GM11168 (cell line): ENCODE results near the gene GPSM1.

Experiments
- in situ Hi-C: fragments of 300-500 bp; cut with MboI; formaldehyde crosslinking; loops from one replicate; pipeline ENCODE4 v1.12.0; 2022; ENCODE audit warnings: low sequenced_read_pairs; ENCODE audit not compliant: unreplicated experiment

Gene GPSM1

DNA sequence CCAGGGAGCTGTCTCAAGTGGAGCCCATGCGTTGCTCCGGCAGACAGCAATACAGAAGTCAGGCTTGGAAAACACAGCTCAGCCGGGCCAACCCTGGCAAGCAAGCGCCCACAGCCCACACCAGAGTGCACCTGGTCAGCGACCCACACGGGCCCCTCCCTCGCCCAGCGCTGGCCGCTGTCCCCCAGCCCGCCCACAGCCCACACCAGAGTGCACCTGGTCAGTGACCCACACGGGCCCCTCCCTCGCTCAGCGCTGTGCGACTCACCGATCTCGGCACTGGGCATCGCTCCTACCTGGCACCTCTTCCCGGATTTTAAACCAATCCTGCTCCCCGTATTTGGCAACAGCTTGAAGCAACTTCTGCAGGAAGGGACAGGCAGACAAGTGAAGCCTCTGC lies 59.9 kb downstream of the GPSM1 start:
- in situ Hi-C loops = no loop called here

DNA sequence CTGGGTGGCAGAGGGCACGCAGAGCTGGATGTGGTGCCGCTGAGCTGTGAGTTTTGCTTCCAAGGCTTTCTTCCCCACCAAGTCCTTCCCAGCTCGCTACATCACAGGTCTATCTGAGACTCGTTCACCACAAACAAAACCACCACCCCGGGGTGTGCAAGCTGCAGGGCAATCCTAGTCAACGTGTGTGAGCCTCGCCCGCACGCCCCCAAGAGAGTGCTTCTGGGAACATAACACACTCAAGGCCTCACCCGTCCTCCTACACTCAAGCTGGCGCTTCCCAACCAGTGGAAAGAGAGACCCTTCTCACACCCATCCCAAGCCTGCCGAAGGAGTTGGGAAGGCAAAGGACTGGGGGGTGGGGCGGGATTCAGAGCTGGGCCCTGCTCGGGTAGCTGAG lies 62.1 kb downstream of the GPSM1 start:
- in situ Hi-C loops = no loop called here

DNA sequence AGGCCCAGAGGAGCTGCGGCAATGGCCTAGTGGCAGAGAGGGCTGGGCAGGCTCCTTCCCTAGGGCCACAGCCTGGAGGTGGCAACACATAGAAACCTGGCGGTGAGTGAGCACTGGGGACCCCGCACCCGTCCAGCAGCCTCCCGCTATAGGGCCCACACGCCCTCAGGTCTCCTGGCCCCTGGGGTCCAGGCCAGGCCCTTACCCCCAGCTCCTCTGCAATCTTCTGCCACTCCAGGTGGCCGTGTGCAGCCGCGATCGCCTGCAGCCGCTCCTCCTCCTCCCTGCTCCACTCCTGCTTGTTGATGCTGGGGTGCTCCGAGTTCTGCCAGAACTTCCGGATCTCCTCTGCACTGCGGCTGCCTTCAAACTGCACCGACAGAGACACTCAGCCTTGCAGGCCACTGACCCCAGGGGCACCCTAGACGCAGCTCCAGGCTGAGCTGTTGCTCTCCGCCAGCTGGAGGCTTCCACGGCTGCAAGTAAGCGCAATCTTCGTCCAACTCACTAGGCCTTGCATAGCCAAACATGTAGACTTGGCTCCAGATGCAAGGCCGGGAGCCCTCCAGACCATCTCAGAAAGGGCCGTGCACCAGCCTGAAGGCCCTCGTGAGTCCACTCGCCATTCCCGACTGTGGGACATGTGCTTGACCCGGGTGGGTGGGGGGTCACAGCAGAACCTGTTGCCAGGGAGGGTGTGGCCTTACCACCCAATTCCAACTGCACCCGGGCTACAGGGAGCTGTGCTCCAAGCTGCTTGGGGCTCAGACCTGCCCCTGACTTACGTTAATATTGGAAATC lies 64.6 kb downstream of the GPSM1 start:
- in situ Hi-C loops = no loop called here

GRCh38 chr9:136392538-136393449 lies 65.5 kb downstream of the GPSM1 start:
- in situ Hi-C loops = no loop called here

- in situ Hi-C loops = no loop called here
Observed at GRCh38 chr9:136393531-136393930, 66.2 kb downstream of the GPSM1 start.

DNA sequence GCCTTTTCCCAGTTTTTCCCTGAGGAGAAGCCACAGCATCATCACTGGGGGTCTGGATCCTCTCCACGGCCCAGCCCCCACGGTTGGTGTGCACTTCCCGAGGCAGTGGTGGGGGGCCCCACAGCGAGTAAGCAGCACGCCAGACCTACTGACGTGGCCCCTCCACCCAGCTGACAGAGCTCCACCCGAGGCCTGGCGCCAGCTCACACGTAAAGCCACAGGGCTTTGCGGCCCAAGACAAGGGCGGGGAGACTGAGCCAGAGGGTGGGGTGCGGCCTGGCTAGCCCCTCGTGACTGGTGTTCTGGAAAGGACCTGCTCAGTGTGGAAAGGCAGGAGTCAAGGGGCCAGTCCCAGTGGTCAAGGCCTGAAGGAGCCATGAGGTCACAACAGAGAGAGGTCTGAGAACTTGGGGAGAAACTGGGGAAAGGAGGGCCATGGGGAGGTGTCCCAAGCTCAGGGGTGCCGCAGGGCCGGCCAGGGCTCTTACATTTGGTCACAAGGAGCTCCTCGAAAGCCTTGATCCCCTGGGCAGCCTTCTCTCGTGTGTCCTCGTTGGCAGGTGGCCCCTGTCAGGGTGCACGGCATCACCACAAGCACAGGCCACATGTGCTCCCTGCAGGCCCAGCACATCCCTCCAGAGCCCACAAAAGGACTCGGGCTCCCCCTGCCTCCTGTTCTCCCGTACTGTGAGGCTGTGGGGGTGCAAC lies 67.1 kb downstream of the GPSM1 start:
- in situ Hi-C loops = no loop called here

DNA sequence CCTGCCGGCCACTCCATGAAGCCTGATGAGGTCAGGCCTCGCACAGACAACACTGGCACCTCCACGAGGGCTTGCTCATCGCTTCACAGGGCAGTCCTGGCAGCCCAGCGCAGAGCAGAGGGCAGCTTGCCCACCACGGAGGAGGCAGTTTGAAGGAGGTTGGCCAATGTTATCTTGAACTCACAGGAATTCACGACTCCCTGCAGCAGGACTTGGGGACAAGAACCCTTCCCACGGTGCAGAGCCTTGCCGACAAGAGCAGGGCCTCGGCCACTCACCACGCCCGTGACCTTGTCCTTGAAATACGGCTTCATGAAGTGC lies 67.6 kb downstream of the GPSM1 start:
- in situ Hi-C loops = no loop called here

- in situ Hi-C loops = no loop called here
Observed at GRCh38 chr9:136395345-136396218, 68.2 kb downstream of the GPSM1 start.

DNA sequence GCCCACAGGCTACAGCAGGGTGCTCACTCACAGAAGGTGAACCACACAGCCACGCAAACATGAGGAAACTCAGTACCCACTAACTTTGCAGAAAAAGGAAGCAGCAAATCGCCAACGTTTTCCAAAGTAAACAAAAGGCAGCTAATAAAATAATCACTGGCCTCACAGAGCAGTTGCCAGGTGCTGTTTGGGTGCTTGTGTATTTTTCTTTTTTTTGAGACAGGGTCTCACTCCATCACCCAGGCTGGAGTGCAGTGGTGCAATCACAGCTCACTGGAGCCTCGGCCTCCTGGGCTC lies 68.8 kb downstream of the GPSM1 start:
- in situ Hi-C loops = no loop called here

- in situ Hi-C loops = no loop called here
Observed at GRCh38 chr9:136397643-136398042, 70.3 kb downstream of the GPSM1 start.

DNA sequence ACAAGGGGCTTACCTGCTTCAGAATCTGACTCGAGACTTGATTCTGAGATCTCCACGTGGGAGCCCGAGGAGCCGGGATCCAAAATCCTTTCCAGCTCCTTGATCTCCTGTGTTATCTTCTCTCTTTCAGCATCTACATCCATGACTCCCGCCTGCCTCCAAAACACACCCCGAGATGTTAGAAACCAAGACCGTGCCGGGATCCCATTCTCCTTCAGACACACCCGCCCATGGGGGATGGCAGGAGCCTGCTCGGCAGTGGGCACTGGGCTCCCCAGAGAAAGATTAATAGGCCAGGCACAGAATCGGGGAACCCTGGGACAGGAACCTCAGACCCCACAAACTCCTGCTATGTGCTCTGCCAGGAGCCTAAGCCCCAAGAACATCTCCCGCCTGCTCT lies 70.9 kb downstream of the GPSM1 start:
- in situ Hi-C loops = no loop called here

GRCh38 chr9:136399176-136400037 lies 72.1 kb downstream of the GPSM1 start:
- in situ Hi-C loops = no loop called here

DNA sequence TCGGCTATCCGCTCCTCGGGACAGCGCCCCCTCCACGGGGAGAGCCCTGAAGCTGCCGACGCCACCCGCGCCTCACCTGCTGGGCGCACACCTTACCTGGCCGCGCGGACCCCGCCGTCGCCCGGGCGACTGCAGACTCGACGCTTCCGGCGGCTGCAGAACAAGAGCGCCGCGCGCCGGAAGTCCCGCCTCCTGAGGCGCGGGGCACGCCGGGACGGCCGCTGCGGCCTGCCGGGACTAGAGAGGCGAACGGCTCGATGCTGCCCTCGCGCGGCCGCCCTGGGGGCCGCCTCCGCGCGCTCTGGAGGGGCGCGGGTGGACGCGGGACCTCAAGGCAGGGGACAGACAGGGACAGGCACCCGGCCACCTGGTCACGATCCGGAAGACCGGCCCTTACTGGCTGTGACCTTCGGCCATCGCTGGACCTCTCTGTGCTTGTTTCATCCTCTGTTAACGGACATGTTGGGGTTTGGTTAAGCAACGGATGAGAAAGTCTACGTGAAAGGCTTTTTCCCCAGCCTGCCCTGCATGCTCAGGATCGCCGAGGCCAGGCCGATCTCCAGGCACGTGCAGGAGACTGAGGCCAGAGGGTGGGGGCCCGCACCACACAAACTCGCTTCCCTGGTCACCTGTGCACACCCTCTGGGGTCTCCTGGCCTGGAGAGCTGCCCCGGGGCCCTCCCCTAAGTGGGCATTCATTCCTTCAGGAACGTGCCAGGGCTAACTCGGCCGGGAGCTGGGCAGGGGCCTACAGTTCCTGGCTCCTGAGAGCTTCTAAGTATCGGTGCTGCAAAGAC lies 72.9 kb downstream of the GPSM1 start, which contains the start of gene SNAPC4:
TSS of gene SNAPC4 (minus strand) at position 133 of the 797 bp plus-strand sequence. CDS start 1,742 bp downstream, outside the sequence.
- in situ Hi-C loops = no loop called here

DNA sequence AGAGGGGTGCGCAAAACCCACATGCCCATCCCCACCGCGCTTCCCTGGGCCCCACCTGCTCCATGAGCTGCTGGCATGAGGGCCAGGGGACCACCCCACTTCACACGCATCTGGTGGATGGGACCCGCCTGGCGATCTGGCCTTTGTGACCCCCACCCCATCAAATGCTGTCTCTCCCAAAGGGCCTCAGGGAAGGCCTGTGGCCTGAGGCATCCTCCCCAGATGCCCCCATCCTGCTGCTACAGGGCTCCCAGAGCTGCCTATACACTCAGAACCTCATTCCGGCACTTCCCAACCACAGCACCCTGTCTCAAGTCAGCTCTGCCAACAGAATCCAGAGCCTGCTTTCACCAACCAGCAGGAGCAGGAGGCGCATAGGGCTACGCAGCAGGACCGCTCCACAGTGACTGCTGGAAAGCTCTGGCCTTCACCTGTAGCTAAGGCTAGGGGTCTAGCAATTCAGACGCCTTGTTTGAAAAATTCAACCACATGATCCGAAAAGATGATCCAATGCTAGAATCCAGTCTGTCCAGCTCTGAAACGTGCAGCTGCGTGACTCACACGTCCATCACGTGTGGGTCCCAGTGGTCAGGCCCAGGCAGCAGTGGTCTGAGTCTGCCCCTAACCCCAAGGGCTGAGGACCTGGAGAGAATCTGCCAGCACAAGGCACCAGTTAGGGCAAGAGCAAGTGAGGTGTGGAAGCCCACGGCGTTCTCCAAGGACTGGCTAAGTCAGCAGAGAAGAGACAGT lies 74.0 kb downstream of the GPSM1 start:
- in situ Hi-C loops = no loop called here

DNA sequence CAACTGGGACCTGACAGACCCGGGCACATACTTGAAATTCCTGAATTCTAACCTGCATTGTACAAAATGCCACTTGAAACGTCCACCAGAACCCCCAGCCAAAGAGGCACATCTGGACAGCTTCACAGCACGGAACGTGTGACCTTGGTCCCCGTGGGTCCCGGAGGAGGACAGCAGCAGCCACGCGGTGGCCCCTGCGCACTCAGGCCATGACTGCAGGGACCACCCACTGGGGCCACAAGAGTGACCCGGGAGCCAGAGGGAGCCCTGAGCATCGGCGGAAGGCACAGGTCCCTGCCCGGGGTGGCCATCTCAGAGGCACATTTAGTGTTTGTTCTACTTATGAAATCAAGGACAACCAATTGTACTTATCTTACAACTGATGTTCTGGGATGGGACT lies 74.7 kb downstream of the GPSM1 start:
- in situ Hi-C loops = no loop called here

- in situ Hi-C loops = no loop called here
Observed at GRCh38 chr9:136403538-136403914, 76.2 kb downstream of the GPSM1 start.

GRCh38 chr9:136403915-136404800 lies 76.8 kb downstream of the GPSM1 start:
- in situ Hi-C loops = no loop called here
